Kidney (tissue), 14 donors: ENCODE measurements around the gene SAA4. TPM values are rescaled to one million over a fixed set of nuclear protein-coding genes. Genes with fewer than 3 reads are reported as not detected.

Source experiments
- DNase-seq, 5 donors: peaks; one replicate each; pipeline ENCODE4 v3.0.0-alpha.2; 2013 to 2020
- FAIRE-seq: peaks from 2 replicates; lab custom pipeline; 2012; peaks lifted over from hg19 to GRCh38; lab: Jason Lieb, UNC
- H3K27ac ChIP-seq, 2 donors: one replicate each; pipeline ENCODE4 v1.7.0; 2013; ENCODE audit warnings: low read depth in 2 of 2, low read length in 2 of 2, inconsistent platforms in 1 of 2
- H3K27me3 ChIP-seq: one replicate; pipeline ENCODE4 v1.7.1; 2013; ENCODE audit warnings: low read length, inconsistent platforms; ENCODE audit not compliant: control insufficient read depth, insufficient read depth
- H3K36me3 ChIP-seq, 3 donors: one replicate each; pipeline versions ENCODE4 v1.7.0 to v1.7.1; 2013; ENCODE audit warnings: low read length in 3 of 3, control low read depth in 1 of 3, inconsistent platforms in 1 of 3; ENCODE audit not compliant: insufficient read depth in 3 of 3, control insufficient read depth in 2 of 3
- H3K4me1 ChIP-seq, 3 donors: one replicate each; pipeline versions ENCODE4 v1.7.0 to v1.7.1; 2013; ENCODE audit warnings: low read length in 3 of 3, inconsistent platforms in 1 of 3, low read depth in 1 of 3; ENCODE audit not compliant: control insufficient read depth in 2 of 3, insufficient read depth in 2 of 3
- H3K4me3 ChIP-seq, 3 donors: one replicate each; pipeline versions ENCODE4 v1.7.0 to v1.8.1; 2013; ENCODE audit warnings: low read length in 3 of 3, control low read depth in 1 of 3, inconsistent platforms in 1 of 3
- H3K9ac ChIP-seq, 3 donors: one replicate each; pipeline versions ENCODE4 v1.7.0 to v1.7.1; 2013; ENCODE audit warnings: low read length in 3 of 3, control low read depth in 1 of 3, inconsistent platforms in 1 of 3
- H3K9me3 ChIP-seq, 3 donors: one replicate each; pipeline versions ENCODE4 v1.7.0 to v1.7.1; 2013; ENCODE audit warnings: low read length in 3 of 3, control low read depth in 1 of 3, inconsistent platforms in 1 of 3; ENCODE audit not compliant: control insufficient read depth in 2 of 3, insufficient read depth in 1 of 3
- CTCF ChIP-seq: IDR thresholded peaks from 3 replicates; pipeline ENCODE4 v1.5.1; 2012; ENCODE audit warnings: mild to moderate bottlenecking, moderate library complexity, borderline replicate concordance; ENCODE audit not compliant: insufficient read depth; ENCODE audit errors: extremely low read depth
- intact Hi-C: fragments of 100-400 bp; cut with DNase I; formaldehyde crosslinking; loops from one replicate; pipeline ENCODE4 v1.11.1; 2022
- polyA plus RNA-seq: library from polyadenylated mRNA; stranded (reverse); fragments of 350-450 nt; fragmentation: Illumina TruSeq; extraction: RNeasy Lipid Tissue Mini Kit (QIAGEN cat#74804); gene quantifications from one replicate; pipeline ENCODE4 v1.2.3, GENCODE V29; 2014; ENCODE audit warnings: low read depth, low replicate concordance; ENCODE audit not compliant: insufficient read depth
- total RNA-seq: library from RNA; stranded (reverse); fragmentation: NEBNext Ultra II Directional; extraction: Animal tissue kit (Norgen Biotek cat#: 25700); gene quantifications from one replicate; pipeline ENCODE4 v1.2.1, GENCODE V29; 2021
- donor health status: control.
- donor health status: control.
- donor health status: control.
- donor health status: control.
- donor health status: control.
- donor health status: DM: yes; HTN: yes; CAD: no.
- donor health status: Normal renal cell carcinoma (clear cell type).

SAA4 gene
- total and polyA plus RNA-seq, 2 donors from 2014 or later, result 1.3 TPM; not detected in 1

GRCh38 chr11:18229501-18229900 lies 7.1 kb downstream of the SAA4 start:
- intact Hi-C loops, result no loop called here
- Histone ChIP-seq H3K4me3 (no peak overlapping the region), H3K9ac (no peak overlapping the region), H3K9me3 (no peaks in the 10 kb centered on the region), H3K27ac (no peak overlapping the region), H3K27me3 (no peaks in the 10 kb centered on the region), H3K36me3 (no peaks in the 10 kb centered on the region), H3K4me1 (no peaks in the 10 kb centered on the region)
- DNase-seq (no peak), FAIRE-seq (no peak)
- no peak for TF ChIP-seq CTCF

DNA sequence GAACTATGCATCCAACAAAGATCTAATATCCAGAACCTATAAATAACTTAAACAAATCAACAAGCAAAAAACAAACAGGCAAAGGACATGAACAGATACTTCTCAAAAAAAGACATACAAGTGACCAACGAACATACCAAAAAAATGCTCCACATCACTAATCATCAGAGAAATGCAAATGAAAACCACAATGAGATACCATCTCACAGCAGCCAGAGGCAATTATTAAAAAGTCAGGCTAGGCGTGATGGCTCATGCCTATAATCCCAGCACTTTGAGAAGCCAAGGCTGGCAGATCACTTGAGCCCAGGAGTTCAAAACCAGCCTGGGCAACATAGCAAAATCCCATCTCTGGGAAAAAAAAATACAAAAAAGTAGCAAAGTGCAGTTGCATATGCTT lies 10.7 kb downstream of the SAA4 start:
- Histone ChIP-seq H3K27me3 (no peaks in the 10 kb centered on the region), H3K4me1 (no peaks in the 10 kb centered on the region), H3K9ac (no peak overlapping the region), H3K27ac (no peak overlapping the region), H3K9me3 (no peaks in the 10 kb centered on the region), H3K4me3 (no peak overlapping the region), H3K36me3 (no peaks in the 10 kb centered on the region)
- intact Hi-C loops, result no loop called here
- DNase-seq (no peak), FAIRE-seq (no peak)
- no peak for TF ChIP-seq CTCF

DNA sequence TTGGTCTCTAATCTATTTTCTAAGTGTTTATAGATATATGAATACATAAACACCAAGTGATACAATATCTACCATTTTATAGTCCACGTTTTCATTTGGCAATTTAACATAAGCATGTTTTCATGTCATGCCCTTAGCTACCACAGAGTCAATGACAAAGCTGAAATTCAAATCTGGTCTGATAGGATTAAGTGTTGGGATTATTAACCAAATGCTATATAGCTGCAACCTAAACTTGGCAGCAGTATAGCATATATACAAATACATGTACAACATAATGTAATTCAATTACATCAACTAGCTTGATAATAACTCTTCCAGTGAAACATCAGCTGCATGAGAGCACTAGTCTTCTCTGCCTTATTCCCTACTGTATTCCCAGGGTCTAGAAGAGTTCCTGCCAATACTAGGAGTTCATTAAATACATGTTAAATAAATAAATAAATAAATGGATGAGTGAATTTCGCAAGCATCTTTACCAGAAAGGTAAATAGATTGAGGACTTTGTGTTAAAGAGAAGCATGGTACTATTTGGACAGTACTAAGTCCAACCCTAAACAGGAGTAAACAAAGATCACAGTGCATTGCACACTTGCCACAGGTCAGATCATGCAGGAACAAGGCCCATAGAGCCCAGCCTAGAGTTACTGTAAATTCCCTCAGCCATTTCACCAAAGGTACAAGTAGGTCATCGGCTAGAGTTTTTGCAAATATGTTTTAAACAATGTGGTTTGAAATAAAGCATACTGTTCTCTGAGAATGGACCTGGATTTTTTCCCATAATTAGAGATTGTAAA lies 12.8 kb downstream of the SAA4 start:
- no peak for TF ChIP-seq CTCF
- DNase-seq (no peak), FAIRE-seq (no peak)
- Histone ChIP-seq H3K9me3 (no peaks in the 10 kb centered on the region), H3K4me1 (no peaks in the 10 kb centered on the region), H3K27me3 (no peaks in the 10 kb centered on the region), H3K27ac (no peak overlapping the region), H3K9ac (no peak overlapping the region), H3K4me3 (no peak overlapping the region), H3K36me3 (no peaks in the 10 kb centered on the region)
- intact Hi-C loops, result no loop called here
